Glutamatergic neuron (in vitro differentiated cells): ENCODE data around the gene NR6A1. TPM values are rescaled to one million over a fixed set of nuclear protein-coding genes. Genes with fewer than 3 reads are reported as not detected.

ENCODE experiments used
- DNase-seq: peaks from one replicate; pipeline ENCODE4 v3.0.0; 2022
- H3K27ac Mint-ChIP-seq: one replicate; pipeline ENCODE4 v1.8.0; 2020; ENCODE audit warnings: mild to moderate bottlenecking, mixed read lengths, inconsistent platforms; ENCODE audit not compliant: unreplicated experiment
- H3K27me3 Mint-ChIP-seq: one replicate; pipeline ENCODE4 v1.8.0; 2020; ENCODE audit warnings: mild to moderate bottlenecking, moderate library complexity, mixed read lengths, inconsistent platforms; ENCODE audit not compliant: unreplicated experiment
- H3K36me3 Mint-ChIP-seq: one replicate; pipeline ENCODE4 v1.8.0; 2020; ENCODE audit warnings: mild to moderate bottlenecking, mixed read lengths, inconsistent platforms; ENCODE audit not compliant: unreplicated experiment
- H3K4me1 Mint-ChIP-seq: one replicate; pipeline ENCODE4 v1.8.0; 2020; ENCODE audit warnings: mild to moderate bottlenecking, low read depth, mixed read lengths, inconsistent platforms; ENCODE audit not compliant: unreplicated experiment
- H3K4me3 Mint-ChIP-seq: one replicate; pipeline ENCODE4 v1.8.0; 2020; ENCODE audit warnings: mild to moderate bottlenecking, mixed read lengths, inconsistent platforms; ENCODE audit not compliant: unreplicated experiment
- H3K9me3 Mint-ChIP-seq: one replicate; pipeline ENCODE4 v1.8.0; 2020; ENCODE audit warnings: mild to moderate bottlenecking, moderate library complexity, mixed read lengths, inconsistent platforms; ENCODE audit not compliant: unreplicated experiment
- CTCF ChIP-seq: fragments of 200-600 bp; sonication (generic); IDR thresholded peaks from one replicate; pipeline ENCODE4 v1.5.0; 2021; ENCODE audit not compliant: partially characterized antibody, unreplicated experiment
- total RNA-seq: library from RNA; stranded (reverse); fragmentation: NEBNext Ultra II Directional; extraction: Animal tissue kit (Norgen Biotek cat#: 25700); gene quantifications from one replicate; pipeline ENCODE4 v1.2.1, GENCODE V29; 2021; ENCODE audit not compliant: unreplicated experiment

Gene NR6A1
- total RNA-seq, 1 donor from 2014 or later = 51.0 TPM

GRCh38 chr9:124652203-124652602 is 118.9 kb downstream of the NR6A1 start:
- no peak overlapping the region for H3K4me3 Mint-ChIP-seq
- peaks cover 8% of the 10 kb centered on the region for H3K4me1 Mint-ChIP-seq
- TF ChIP-seq CTCF = no peak
- no peak for DNase-seq
- H3K9me3 Mint-ChIP-seq = no peaks in the 10 kb centered on the region
- peak overlapping the region; percentile 56 for H3K27ac Mint-ChIP-seq
- H3K27me3 Mint-ChIP-seq = no peaks in the 10 kb centered on the region
- no peaks in the 10 kb centered on the region for H3K36me3 Mint-ChIP-seq

- Mint-ChIP-seq H3K36me3 (peaks cover 8% of the 10 kb centered on the region), H3K4me3 (no peak overlapping the region), H3K4me1 (no peaks in the 10 kb centered on the region), H3K27ac (no peak overlapping the region), H3K27me3 (no peaks in the 10 kb centered on the region), H3K9me3 (no peaks in the 10 kb centered on the region)
- TF ChIP-seq CTCF = no peak
- DNase-seq = no peak
Observed at GRCh38 chr9:124645274-124645673, 125.8 kb downstream of the NR6A1 start.

- Mint-ChIP-seq H3K4me3 (no peak overlapping the region), H3K4me1 (no peaks in the 10 kb centered on the region), H3K27me3 (no peaks in the 10 kb centered on the region), H3K27ac (no peak overlapping the region), H3K36me3 (no peaks in the 10 kb centered on the region), H3K9me3 (peaks cover 2% of the 10 kb centered on the region)
- no peak for TF ChIP-seq CTCF
- no peak for DNase-seq
Observed at GRCh38 chr9:124639637-124640036, 131.5 kb downstream of the NR6A1 start.

- peaks cover 2% of the 10 kb centered on the region for H3K9me3 Mint-ChIP-seq
- DNase-seq = no peak
- H3K36me3 Mint-ChIP-seq = no peaks in the 10 kb centered on the region
- H3K27me3 Mint-ChIP-seq = no peaks in the 10 kb centered on the region
- H3K4me1 Mint-ChIP-seq = no peaks in the 10 kb centered on the region
- no peak for TF ChIP-seq CTCF
- H3K27ac Mint-ChIP-seq = no peak overlapping the region
- no peak overlapping the region for H3K4me3 Mint-ChIP-seq
Observed at GRCh38 chr9:124635285-124635684, 135.8 kb downstream of the NR6A1 start.

GRCh38 chr9:124632077-124632621 is 139.0 kb downstream of the NR6A1 start:
- no peak for DNase-seq
- Mint-ChIP-seq H3K9me3 (peaks cover 2% of the 10 kb centered on the region), H3K27ac (no peak overlapping the region), H3K27me3 (no peaks in the 10 kb centered on the region), H3K36me3 (no peaks in the 10 kb centered on the region), H3K4me3 (no peak overlapping the region), H3K4me1 (no peaks in the 10 kb centered on the region)
- TF ChIP-seq CTCF = no peak
